A549 (cell line): Measurements from ENCODE around the gene ZYG11B. TPM values are rescaled to one million over a fixed set of nuclear protein-coding genes. Genes with fewer than 3 reads are reported as not detected.

ENCODE experiments used
- ATAC-seq, 2 experiments: fragments of 200-7000 bp in 1 of 2; fragments of >200 bp in 1 of 2; cut with Nextera tagmentation in 1 of 2; cut with Tn5 transposase in 1 of 2; 3 replicates each; pipeline versions ENCODE4 v1.8.0 to v1.9.1; 2018 to 2020; ENCODE audit warnings: mild to moderate bottlenecking in 1 of 2, moderate library complexity in 1 of 2
- CTCF ChIA-PET: fragments of 300-600 bp; sonication (Branson Sonifier 250); formaldehyde crosslinking; extraction: SDS; loops from one replicate; lab custom pipeline; 2021; ENCODE audit warnings: antibody characterized with exemption, inconsistent platforms; lab: Yijun Ruan, JAX
- POLR2A ChIA-PET: fragments of 350-600 bp; formaldehyde crosslinking; extraction: SDS; loops from one replicate; lab custom pipeline; 2021; ENCODE audit warnings: antibody characterized with exemption, inconsistent platforms; lab: Yijun Ruan, JAX
- DNase-seq, 2 experiments: peaks; one replicate each; pipeline versions ENCODE4 v3.0.0 to v3.0.0-alpha.2; 2011 to 2016; ENCODE audit warnings: low read depth in 1 of 2, low spot score in 1 of 2
- FAIRE-seq: peaks from 2 replicates; lab custom pipeline; 2011; peaks lifted over from hg19 to GRCh38; lab: Jason Lieb, UNC
- H3K27ac ChIP-seq, 2 experiments: fragments of >200 bp; sonication (Bioruptor Twin); formaldehyde crosslinking; 3 replicates each; pipeline ENCODE4 v1.5.1; 2016 to 2017
- H3K4me1 ChIP-seq: fragments of >200 bp; sonication (Bioruptor Twin); formaldehyde crosslinking; 3 replicates; pipeline ENCODE4 v1.6.1; 2016
- H3K4me2 ChIP-seq: fragments of >200 bp; sonication (Bioruptor Twin); formaldehyde crosslinking; 3 replicates; pipeline ENCODE4 v1.6.1; 2016
- H3K4me3 ChIP-seq: fragments of >200 bp; sonication (Bioruptor Twin); formaldehyde crosslinking; 3 replicates; pipeline ENCODE4 v1.5.1; 2016
- H3K9me3 ChIP-seq: fragments of >200 bp; sonication (Bioruptor Twin); formaldehyde crosslinking; 3 replicates; pipeline ENCODE4 v1.6.1; 2016
- BHLHE40 ChIP-seq: IDR thresholded peaks from 2 replicates; pipeline ENCODE4 v1.6.1; 2012; ENCODE audit warnings: low read depth, low read length, inconsistent platforms
- CBX2 ChIP-seq: fragments of 200-600 bp; sonication (generic); IDR thresholded peaks from 2 replicates; pipeline ENCODE4 v1.6.1; 2016; ENCODE audit warnings: low read depth, mild to moderate bottlenecking, borderline replicate concordance
- CEBPB ChIP-seq, 2 experiments: fragments of >200 bp in 1 of 2; sonication (Bioruptor Twin) in 1 of 2; formaldehyde crosslinking in 1 of 2; IDR thresholded peaks; 2 replicates each; pipeline ENCODE4 v1.6.1; 2012 to 2016
- EHF ChIP-seq: fragments of 250-450 bp; sonication (Bioruptor Pico); IDR thresholded peaks from 2 replicates; pipeline ENCODE4 v1.5.0; 2020; ENCODE audit warnings: mild to moderate bottlenecking
- EP300 ChIP-seq, 2 experiments: fragments of >200 bp; sonication (Bioruptor Twin); formaldehyde crosslinking; IDR thresholded peaks; 2 replicates in 1 of 2; 3 replicates in 1 of 2; pipeline ENCODE4 v1.6.1; 2016 to 2017
- FOSL2 ChIP-seq, 2 experiments: fragments of 450-650 bp in 1 of 2; fragments of >200 bp in 1 of 2; sonication (Bioruptor Twin) in 1 of 2; formaldehyde crosslinking; IDR thresholded peaks; 2 replicates each; pipeline versions ENCODE4 v1.5.0 to v1.6.1; 2016 to 2020; ENCODE audit warnings: mild to moderate bottlenecking in 1 of 2, moderate library complexity in 1 of 2
- HDAC2 ChIP-seq: fragments of 200-600 bp; sonication (generic); IDR thresholded peaks from 2 replicates; pipeline ENCODE4 v1.6.1; 2016
- HOXB13 ChIP-seq: fragments of 250-450 bp; sonication (Bioruptor Pico); IDR thresholded peaks from 2 replicates; pipeline ENCODE4 v1.5.0; 2020; ENCODE audit warnings: low read depth, mild to moderate bottlenecking, moderate library complexity
- JUNB ChIP-seq: fragments of >200 bp; sonication (Bioruptor Twin); formaldehyde crosslinking; IDR thresholded peaks from 2 replicates; pipeline ENCODE4 v1.6.1; 2016
- KDM5A ChIP-seq: fragments of 200-600 bp; sonication (generic); IDR thresholded peaks from 2 replicates; pipeline ENCODE4 v1.6.1; 2016; ENCODE audit warnings: antibody characterized with exemption, mild to moderate bottlenecking
- MAFK ChIP-seq: fragments of 450-650 bp; IDR thresholded peaks from 2 replicates; pipeline ENCODE4 v1.6.1; 2014; ENCODE audit not compliant: partially characterized antibody
- PHF8 ChIP-seq: fragments of 200-600 bp; sonication (generic); IDR thresholded peaks from 2 replicates; pipeline ENCODE4 v1.6.1; 2016; ENCODE audit warnings: low read depth, mild to moderate bottlenecking, antibody characterized with exemption, moderate library complexity, borderline replicate concordance
- POLR2A ChIP-seq: IDR thresholded peaks from 2 replicates; pipeline ENCODE4 v1.6.1; 2012; ENCODE audit warnings: mild to moderate bottlenecking, low read length
- POLR2AphosphoS2 ChIP-seq: conservative IDR thresholded peaks from 2 replicates; pipeline ENCODE4 v1.6.1; 2012; ENCODE audit warnings: low read length, improper control_type of control experiment, inconsistent platforms
- RFX5 ChIP-seq: fragments of 450-650 bp; IDR thresholded peaks from 2 replicates; pipeline ENCODE4 v1.7.1; 2014; ENCODE audit warnings: antibody characterized with exemption, mild to moderate bottlenecking, moderate library complexity
- SMC3 ChIP-seq: fragments of >200 bp; sonication (Bioruptor Twin); formaldehyde crosslinking; IDR thresholded peaks from 3 replicates; pipeline ENCODE4 v1.6.1; 2018; ENCODE audit warnings: inconsistent platforms
- TFCP2L1 ChIP-seq: fragments of 250-450 bp; sonication (Bioruptor Pico); IDR thresholded peaks from 2 replicates; pipeline ENCODE4 v1.5.0; 2021; ENCODE audit warnings: mild to moderate bottlenecking
- ZC3H11A ChIP-seq: fragments of 450-650 bp; IDR thresholded peaks from 2 replicates; pipeline ENCODE4 v1.6.1; 2014; ENCODE audit warnings: antibody characterized with exemption, mild to moderate bottlenecking
- WGBS: methylation state at CpG from one replicate; pipeline ENCODE4 v1.1.6; 2017; ENCODE audit errors: missing lambda C conversion rate; 5-methylcytosine and 5-hydroxymethylcytosine counted together
- polyA plus RNA-seq, 4 experiments: library from polyadenylated mRNA; depleted of rRNA in 3 of 4; stranded (reverse); fragments of >200 nt; fragmentation: RNase III in 1 of 4; extraction: RNeasy Plus Mini Kit Qiagen cat#74134 plus additional on column Dnase treatment in 1 of 4; gene quantifications; 2 replicates in 3 of 4; 3 replicates in 1 of 4; pipeline ENCODE4 v1.2.3, GENCODE V29; 2011 to 2017
- TF ChIP-seq, protein P1 (sequence below): fragments of 250-450 bp; sonication (Bioruptor Pico); IDR thresholded peaks from 2 replicates; pipeline ENCODE4 v1.5.0; 2020; ENCODE audit warnings: low read depth, mild to moderate bottlenecking, moderate library complexity
- TF ChIP-seq, protein P2 (sequence below): fragments of >200 bp; sonication (Bioruptor Twin); formaldehyde crosslinking; IDR thresholded peaks from 2 replicates; pipeline ENCODE4 v1.6.1; 2016
- TF ChIP-seq, protein P3 (sequence below): IDR thresholded peaks from 2 replicates; pipeline ENCODE4 v1.6.1; 2012
- TF ChIP-seq, protein P4 (sequence below): fragments of 250-450 bp; sonication (Bioruptor Pico); IDR thresholded peaks from 2 replicates; pipeline ENCODE4 v1.5.0; 2021; ENCODE audit warnings: mild to moderate bottlenecking, moderate library complexity, borderline replicate concordance
- TF ChIP-seq, protein P5 (sequence below): IDR thresholded peaks from 2 replicates; pipeline ENCODE4 v1.6.1; 2012

Gene ZYG11B
- polyA plus RNA-seq, 2 of the 4 experiments (the other 2 are of a cell fraction), result 5.8 to 14.1 TPM

DNA sequence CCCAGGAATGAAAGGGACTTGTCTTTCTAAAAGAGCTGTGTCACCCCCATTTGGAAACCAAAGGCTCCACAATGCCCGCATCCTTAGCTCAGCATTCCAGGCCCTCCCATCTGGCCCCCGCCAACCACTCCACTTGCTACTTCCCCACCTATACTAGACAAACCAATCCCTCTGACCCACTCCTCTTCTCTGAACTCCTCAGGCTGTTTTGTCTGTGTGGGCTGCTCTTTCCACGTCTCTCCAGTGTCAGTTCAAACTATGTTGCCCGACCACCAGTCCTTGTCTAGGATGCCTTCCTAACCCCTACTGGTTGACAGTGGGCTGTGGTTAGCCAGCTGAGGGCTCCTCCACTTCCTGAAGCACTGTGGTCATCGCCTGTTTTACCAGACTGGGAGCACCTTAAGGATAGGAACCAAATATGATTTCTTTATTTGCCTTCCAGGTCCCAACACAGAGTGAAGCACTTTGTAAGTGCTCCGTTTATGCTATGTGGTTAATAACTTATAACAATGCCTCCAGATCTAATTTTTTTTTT, 20.1 kb upstream of the ZYG11B start:
- H3K4me2 ChIP-seq, result no peak overlapping the region

DNA sequence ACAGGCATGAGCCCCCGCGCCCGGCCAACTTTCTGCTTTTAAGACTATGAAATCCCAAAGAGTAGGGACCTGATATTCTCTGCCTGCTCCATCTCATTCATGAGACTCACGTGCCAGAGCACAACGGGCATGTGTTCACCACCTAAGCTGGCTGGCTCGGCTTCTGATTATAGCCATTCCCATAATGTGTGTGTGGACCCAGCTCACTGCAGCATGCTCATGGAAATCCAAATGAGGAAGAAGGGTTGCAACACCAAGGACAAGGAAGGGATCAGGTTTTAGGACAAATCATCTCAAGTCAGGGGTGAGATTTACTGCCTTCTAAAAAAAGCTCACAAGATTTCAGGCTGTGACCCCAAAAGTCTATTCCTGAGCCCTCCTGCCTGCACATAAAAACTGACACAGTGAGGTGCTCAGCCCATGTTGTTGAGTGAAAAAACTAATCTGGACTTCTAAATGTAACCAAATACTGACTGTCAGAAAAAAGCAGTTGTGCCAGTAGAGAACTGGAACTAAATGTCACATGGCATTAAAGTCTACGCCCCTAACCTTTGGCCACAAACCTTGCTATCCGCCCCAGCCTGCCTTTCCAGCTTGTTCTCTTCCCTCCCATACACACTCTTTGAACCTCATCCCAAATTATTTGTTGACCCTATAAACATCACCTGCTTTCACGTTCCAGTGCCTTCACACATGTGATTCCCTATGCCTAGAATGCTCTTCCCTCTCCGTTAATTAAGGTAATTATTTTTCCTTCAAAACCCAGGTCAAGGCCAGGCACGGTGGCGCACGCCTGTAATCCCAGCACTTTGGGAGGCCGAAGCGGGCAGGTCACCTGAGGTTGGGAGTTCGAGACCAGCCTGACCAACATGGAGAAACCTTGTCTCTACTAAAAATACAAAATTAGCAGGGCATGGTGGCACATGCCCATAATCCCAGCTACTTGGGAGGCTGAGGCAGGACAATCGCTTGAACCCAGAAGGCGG, 19.0 kb upstream of the ZYG11B start:
- POLR2A ChIA-PET, result interaction anchor here (0.7 kb wide), 1 partner anchor 166 kb away, joined by 4 read pairs; no protein-coding TSS in a partner anchor
- peak overlapping the region; percentile 59 for H3K4me2 ChIP-seq
- CTCF ChIA-PET, result interaction anchor here (0.7 to 2.0 kb wide), 4 partner anchors 8 to 136 kb away, joined by 3 to 5 read pairs (median 4); partner anchors contain the start of gene ZYG11A
- H3K4me3 ChIP-seq, result no peak overlapping the region
- peak overlapping the region; percentile 64 to 86; a peak in 5 of 6 replicates for H3K27ac ChIP-seq
- no peaks in the 10 kb centered on the region for H3K9me3 ChIP-seq
- DNase-seq, result no peak
- FAIRE-seq, result no peak
- TF ChIP-seq FOSL2 (IDR thresholded peaks at IDR 0.05) (no peak), FOSL2 (CRISPR knock-in tag; IDR thresholded peaks at IDR 0.05) (no peak), KDM5A (no peak), MAFK (no peak), TFCP2L1 (CRISPR knock-in tag) (no peak), CBX2 (no peak), JUNB (no peak), EHF (no peak), POLR2AphosphoS2 (no peak), POLR2A (no peak), HDAC2 (no peak), ZC3H11A (no peak), SMC3 (no peak), RFX5 (no peak)
- TF ChIP-seq, protein P1, sequence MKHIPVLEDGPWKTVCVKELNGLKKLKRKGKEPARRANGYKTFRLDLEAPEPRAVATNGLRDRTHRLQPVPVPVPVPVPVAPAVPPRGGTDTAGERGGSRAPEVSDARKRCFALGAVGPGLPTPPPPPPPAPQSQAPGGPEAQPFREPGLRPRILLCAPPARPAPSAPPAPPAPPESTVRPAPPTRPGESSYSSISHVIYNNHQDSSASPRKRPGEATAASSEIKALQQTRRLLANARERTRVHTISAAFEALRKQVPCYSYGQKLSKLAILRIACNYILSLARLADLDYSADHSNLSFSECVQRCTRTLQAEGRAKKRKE, result no peak
- TF ChIP-seq, protein P2, sequence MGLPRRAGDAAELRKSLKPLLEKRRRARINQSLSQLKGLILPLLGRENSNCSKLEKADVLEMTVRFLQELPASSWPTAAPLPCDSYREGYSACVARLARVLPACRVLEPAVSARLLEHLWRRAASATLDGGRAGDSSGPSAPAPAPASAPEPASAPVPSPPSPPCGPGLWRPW, result no peak
- TF ChIP-seq, protein P3, sequence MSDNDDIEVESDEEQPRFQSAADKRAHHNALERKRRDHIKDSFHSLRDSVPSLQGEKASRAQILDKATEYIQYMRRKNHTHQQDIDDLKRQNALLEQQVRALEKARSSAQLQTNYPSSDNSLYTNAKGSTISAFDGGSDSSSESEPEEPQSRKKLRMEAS, result no peak
- TF ChIP-seq, protein P4, sequence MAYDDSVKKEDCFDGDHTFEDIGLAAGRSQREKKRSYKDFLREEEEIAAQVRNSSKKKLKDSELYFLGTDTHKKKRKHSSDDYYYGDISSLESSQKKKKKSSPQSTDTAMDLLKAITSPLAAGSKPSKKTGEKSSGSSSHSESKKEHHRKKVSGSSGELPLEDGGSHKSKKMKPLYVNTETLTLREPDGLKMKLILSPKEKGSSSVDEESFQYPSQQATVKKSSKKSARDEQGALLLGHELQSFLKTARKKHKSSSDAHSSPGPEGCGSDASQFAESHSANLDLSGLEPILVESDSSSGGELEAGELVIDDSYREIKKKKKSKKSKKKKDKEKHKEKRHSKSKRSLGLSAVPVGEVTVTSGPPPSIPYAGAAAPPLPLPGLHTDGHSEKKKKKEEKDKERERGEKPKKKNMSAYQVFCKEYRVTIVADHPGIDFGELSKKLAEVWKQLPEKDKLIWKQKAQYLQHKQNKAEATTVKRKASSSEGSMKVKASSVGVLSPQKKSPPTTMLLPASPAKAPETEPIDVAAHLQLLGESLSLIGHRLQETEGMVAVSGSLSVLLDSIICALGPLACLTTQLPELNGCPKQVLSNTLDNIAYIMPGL, result no peak
- TF ChIP-seq, protein P5, sequence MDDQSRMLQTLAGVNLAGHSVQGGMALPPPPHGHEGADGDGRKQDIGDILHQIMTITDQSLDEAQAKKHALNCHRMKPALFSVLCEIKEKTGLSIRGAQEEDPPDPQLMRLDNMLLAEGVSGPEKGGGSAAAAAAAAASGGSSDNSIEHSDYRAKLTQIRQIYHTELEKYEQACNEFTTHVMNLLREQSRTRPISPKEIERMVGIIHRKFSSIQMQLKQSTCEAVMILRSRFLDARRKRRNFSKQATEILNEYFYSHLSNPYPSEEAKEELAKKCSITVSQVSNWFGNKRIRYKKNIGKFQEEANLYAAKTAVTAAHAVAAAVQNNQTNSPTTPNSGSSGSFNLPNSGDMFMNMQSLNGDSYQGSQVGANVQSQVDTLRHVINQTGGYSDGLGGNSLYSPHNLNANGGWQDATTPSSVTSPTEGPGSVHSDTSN, result no peak
- ATAC-seq, result no peak
- H3K4me1 ChIP-seq, result peaks cover 34% of the 10 kb centered on the region
- 92% methylated on average over 18 of the region's 18 CpGs for WGBS

More for the DNA sequence above, 20.1 kb upstream of the ZYG11B start:
- ATAC-seq (no peak), FAIRE-seq (no peak), DNase-seq (no peak)
- TF ChIP-seq CEBPB (IDR thresholded peaks at IDR 0.05) (no peak), PHF8 (no peak), EHF (no peak), EP300 (IDR thresholded peaks at IDR 0.05) (no peak), KDM5A (no peak), HOXB13 (CRISPR knock-in tag) (no peak), BHLHE40 (no peak)
- Histone ChIP-seq H3K9me3 (no peaks in the 10 kb centered on the region), H3K4me3 (no peak overlapping the region), H3K27ac (peak overlapping the region; percentile 35 to 42; a peak in 4 of 6 replicates), H3K4me1 (peaks cover 35% of the 10 kb centered on the region)
- ChIA-PET POLR2A (no interaction called here), CTCF (interaction anchor here (0.7 to 2.0 kb wide), 4 partner anchors 9 to 137 kb away, joined by 3 to 5 read pairs (median 4); partner anchors contain the start of gene ZYG11A)
- WGBS, result 91% methylated on average over 5 of the region's 6 CpGs
